K562 treated with DMSO at 1 percent for 4 hours (cell line): ENCODE measurements around the gene PTPN21. TPM values are rescaled to one million over a fixed set of nuclear protein-coding genes. Genes with fewer than 3 reads are reported as not detected.

ENCODE experiments used
- total RNA-seq: library from RNA; unstranded; fragments of 300-600 nt; gene quantifications from 2 replicates; pipeline ENCODE4 v1.2.3, GENCODE V29; 2022; ENCODE audit not compliant: insufficient read depth

The PTPN21 gene
- 0.49 and 1.0 TPM in 2 replicates for total RNA-seq

GRCh38 chr14:88554457-88555286 is at the start of gene PTPN21:
Gene PTPN21, minus strand, starts transcription at chr14:88555007. Its CDS starts 4,590 bp downstream, at chr14:88550417.

GRCh38 chr14:88562831-88563686 is 8.3 kb upstream of the PTPN21 start, which contains the start of gene ZC3H14:
Gene ZC3H14, plus strand, starts transcription at chr14:88563037. Its CDS starts 97 bp downstream, at chr14:88563134.

Other genes starting within 250 kb of the PTPN21 start
- not detected in 2 replicates for gene KCNK10, start 231.7 kb downstream of the PTPN21 start, total RNA-seq
- 0.99 and 1.9 TPM in 2 replicates for gene SPATA7, start 169.3 kb downstream of the PTPN21 start, total RNA-seq
- 18.7 and 22.3 TPM in 2 replicates for gene ZC3H14, start 8.0 kb upstream of the PTPN21 start, total RNA-seq
- gene EML5, start 237.9 kb upstream of the PTPN21 start, total RNA-seq, result not detected in 2 replicates